Measurements from ENCODE around the gene SMIM32. TPM values are rescaled to one million over a fixed set of nuclear protein-coding genes. Genes with fewer than 3 reads are reported as not detected.

Gene SMIM32
- total RNA-seq, 2 donors from 2014 or later, result 0.36 to 1.9 TPM

DNA sequence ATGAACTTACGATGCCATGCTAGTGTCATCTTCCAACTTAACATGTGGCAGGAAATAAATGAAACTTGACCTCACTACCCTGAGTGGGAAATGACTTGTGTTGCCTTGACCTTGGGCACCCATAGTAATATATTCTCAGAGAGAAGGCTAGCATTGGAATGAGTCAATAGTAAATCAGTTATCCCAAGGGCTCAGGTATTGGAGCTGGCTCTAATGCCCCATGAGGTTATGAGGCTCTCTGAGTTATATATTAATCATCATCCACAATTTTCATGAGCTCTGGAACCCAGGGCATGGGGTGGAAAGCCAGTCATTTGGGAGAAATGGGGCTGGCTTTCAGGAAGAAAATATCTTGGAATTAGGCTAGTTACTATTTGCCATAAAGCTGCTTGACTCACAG, 42.4 kb upstream of the SMIM32 start:
- Histone ChIP-seq H3K36me3 (no peaks in the 10 kb centered on the region), H3K27me3 (replicated peaks; ENCODE audit: insufficient read depth) (no peaks in the 10 kb centered on the region), H3K4me3 (no peak overlapping the region), H3K4me1 (replicated peaks) (no peaks in the 10 kb centered on the region), H3K9me3 (no peaks in the 10 kb centered on the region), H3K27ac (no peak overlapping the region)
- WGBS, result 70% methylated on average over 1 of the region's 1 CpG
- DNase-seq (ENCODE audit: low spot score), result no peak
- intact Hi-C loops (cut with DNase I), result no loop called here
- TF ChIP-seq POLR2AphosphoS5 (IDR thresholded peaks at IDR 0.05) (no peak), POLR2A (IDR thresholded peaks at IDR 0.05) (no peak)
- TF ChIP-seq, protein P1, sequence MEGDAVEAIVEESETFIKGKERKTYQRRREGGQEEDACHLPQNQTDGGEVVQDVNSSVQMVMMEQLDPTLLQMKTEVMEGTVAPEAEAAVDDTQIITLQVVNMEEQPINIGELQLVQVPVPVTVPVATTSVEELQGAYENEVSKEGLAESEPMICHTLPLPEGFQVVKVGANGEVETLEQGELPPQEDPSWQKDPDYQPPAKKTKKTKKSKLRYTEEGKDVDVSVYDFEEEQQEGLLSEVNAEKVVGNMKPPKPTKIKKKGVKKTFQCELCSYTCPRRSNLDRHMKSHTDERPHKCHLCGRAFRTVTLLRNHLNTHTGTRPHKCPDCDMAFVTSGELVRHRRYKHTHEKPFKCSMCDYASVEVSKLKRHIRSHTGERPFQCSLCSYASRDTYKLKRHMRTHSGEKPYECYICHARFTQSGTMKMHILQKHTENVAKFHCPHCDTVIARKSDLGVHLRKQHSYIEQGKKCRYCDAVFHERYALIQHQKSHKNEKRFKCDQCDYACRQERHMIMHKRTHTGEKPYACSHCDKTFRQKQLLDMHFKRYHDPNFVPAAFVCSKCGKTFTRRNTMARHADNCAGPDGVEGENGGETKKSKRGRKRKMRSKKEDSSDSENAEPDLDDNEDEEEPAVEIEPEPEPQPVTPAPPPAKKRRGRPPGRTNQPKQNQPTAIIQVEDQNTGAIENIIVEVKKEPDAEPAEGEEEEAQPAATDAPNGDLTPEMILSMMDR (IDR thresholded peaks at IDR 0.05), result no peak

DNA sequence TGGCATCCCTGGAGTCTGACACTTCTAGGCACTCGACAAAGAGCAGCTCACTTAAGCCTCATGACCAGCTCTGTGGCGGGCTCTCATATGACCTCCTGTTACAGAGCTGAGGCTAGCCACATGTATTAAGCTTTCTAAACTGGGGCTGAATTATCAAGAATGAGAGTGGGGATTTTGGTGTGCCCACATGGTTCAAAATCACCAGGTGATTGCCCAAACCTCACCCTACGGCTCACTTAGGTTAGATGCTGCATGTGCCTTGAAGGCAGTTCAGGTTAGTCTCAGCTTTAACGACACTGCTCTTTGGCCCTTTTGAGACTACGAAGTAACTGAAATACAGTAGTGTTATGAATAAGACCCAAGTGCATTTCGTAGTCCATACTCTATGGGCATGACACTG, 39.4 kb upstream of the SMIM32 start:
- H3K27me3 ChIP-seq (replicated peaks; ENCODE audit: insufficient read depth), result no peaks in the 10 kb centered on the region
- H3K27ac ChIP-seq, result no peak overlapping the region
- intact Hi-C loops (cut with DNase I), result no loop called here
- no peaks in the 10 kb centered on the region for H3K9me3 ChIP-seq
- WGBS, result 90% methylated on average over 6 of the region's 6 CpGs
- TF ChIP-seq POLR2AphosphoS5 (IDR thresholded peaks at IDR 0.05) (no peak), POLR2A (IDR thresholded peaks at IDR 0.05) (no peak)
- TF ChIP-seq, protein P1 (IDR thresholded peaks at IDR 0.05), result no peak
- DNase-seq (ENCODE audit: low spot score), result no peak
- H3K4me3 ChIP-seq, result no peak overlapping the region
- H3K4me1 ChIP-seq (replicated peaks), result no peaks in the 10 kb centered on the region
- H3K36me3 ChIP-seq, result no peaks in the 10 kb centered on the region

DNA sequence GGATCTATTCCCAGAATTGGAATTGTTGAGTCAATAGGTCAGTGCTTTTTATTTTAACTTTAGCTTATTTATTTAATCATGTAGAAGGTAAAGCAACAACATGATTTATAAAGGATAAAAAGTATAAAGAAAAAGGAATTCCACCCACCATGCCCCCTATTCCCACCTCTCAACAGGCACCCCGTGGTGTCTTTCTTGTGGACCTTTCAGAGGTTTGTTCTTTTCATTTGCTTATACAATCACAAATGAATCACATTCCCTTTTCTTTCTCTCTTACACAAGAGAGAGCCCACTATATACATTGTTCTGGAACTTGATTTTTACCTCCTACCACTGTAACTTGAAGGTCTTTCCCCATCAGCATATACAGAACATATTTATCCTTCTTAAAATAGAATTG, 37.2 kb upstream of the SMIM32 start:
- 15% methylated on average over 1 of the region's 1 CpG for WGBS
- Histone ChIP-seq H3K4me3 (no peak overlapping the region), H3K9me3 (no peaks in the 10 kb centered on the region), H3K4me1 (replicated peaks) (no peaks in the 10 kb centered on the region), H3K27me3 (replicated peaks; ENCODE audit: insufficient read depth) (no peaks in the 10 kb centered on the region), H3K27ac (no peak overlapping the region), H3K36me3 (no peaks in the 10 kb centered on the region)
- intact Hi-C loops (cut with DNase I), result no loop called here
- TF ChIP-seq POLR2A (IDR thresholded peaks at IDR 0.05) (no peak), POLR2AphosphoS5 (IDR thresholded peaks at IDR 0.05) (no peak)
- TF ChIP-seq, protein P1 (IDR thresholded peaks at IDR 0.05), result no peak
- no peak for DNase-seq (ENCODE audit: low spot score)

DNA sequence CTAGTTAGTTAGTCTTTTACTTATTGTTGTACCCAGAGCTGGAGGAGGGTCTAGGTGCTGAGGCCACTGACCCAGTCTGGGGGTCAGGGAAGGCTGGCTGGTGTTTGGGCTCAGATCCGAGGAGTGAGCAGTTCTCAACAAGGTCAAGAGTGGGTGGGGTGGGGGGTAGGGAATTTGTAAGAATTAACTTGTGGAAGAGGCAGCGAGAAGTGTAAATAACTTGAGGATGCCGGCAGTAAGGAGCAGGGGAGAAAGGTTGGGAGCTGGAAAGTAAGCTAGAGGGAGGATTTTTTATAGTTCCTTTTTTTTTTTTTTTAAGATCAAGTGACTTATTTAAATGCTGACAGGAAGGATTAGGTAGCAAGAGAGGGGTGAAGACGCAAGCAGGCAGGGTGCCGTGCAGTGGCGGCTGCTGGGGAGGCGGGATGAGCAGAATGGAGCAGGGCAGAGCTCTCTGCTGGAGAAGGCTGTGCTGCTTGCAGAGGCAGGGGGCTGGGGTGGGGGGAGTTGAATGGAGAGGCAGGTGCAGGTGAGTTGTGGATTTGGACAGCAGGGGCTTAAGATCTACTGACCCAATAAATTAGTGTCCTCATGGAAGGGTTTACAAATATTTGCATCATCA, 35.3 kb upstream of the SMIM32 start:
- Histone ChIP-seq H3K36me3 (no peaks in the 10 kb centered on the region), H3K9me3 (no peaks in the 10 kb centered on the region), H3K27me3 (replicated peaks; ENCODE audit: insufficient read depth) (no peaks in the 10 kb centered on the region), H3K27ac (no peak overlapping the region), H3K4me1 (replicated peaks) (no peaks in the 10 kb centered on the region), H3K4me3 (no peak overlapping the region)
- WGBS, result 36% methylated on average over 7 of the region's 7 CpGs
- DNase-seq (ENCODE audit: low spot score), result no peak
- intact Hi-C loops (cut with DNase I), result no loop called here
- TF ChIP-seq POLR2A (IDR thresholded peaks at IDR 0.05), result no peak
- TF ChIP-seq, protein P1 (IDR thresholded peaks at IDR 0.05), result no peak
- no peak for TF ChIP-seq POLR2AphosphoS5 (IDR thresholded peaks at IDR 0.05)

DNA sequence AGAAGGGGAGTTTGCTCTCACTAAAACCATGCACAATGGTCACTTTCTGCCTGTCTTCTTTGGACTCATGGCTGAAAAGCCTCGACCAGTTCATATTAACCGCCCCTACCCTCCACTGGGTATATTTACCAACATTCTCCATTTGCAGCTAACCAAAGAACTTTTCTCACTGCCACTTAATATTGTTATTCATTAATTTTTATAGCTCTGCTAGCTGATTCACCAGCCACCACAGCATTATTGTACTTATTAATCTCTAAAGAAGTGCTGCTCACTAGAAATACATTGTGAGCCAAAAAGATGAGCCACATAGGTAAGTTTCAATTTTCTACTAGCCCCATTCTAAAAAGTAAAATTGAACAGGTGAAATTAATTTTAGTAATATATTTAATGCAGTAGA, 33.4 kb upstream of the SMIM32 start:
- H3K4me3 ChIP-seq, result no peak overlapping the region
- no peak for DNase-seq (ENCODE audit: low spot score)
- H3K4me1 ChIP-seq (replicated peaks), result no peaks in the 10 kb centered on the region
- no peaks in the 10 kb centered on the region for H3K27me3 ChIP-seq (replicated peaks; ENCODE audit: insufficient read depth)
- 64% methylated on average over 2 of the region's 2 CpGs for WGBS
- H3K36me3 ChIP-seq, result no peaks in the 10 kb centered on the region
- H3K9me3 ChIP-seq, result no peaks in the 10 kb centered on the region
- TF ChIP-seq POLR2A (IDR thresholded peaks at IDR 0.05), result no peak
- TF ChIP-seq, protein P1 (IDR thresholded peaks at IDR 0.05), result no peak
- no peak for TF ChIP-seq POLR2AphosphoS5 (IDR thresholded peaks at IDR 0.05)
- no peak overlapping the region for H3K27ac ChIP-seq
- intact Hi-C loops (cut with DNase I), result no loop called here

Data from prostate gland (tissue), 2 donors.